ENCODE results near the gene ZHX3. TPM values are rescaled to one million over a fixed set of nuclear protein-coding genes. Genes with fewer than 3 reads are reported as not detected.

The ZHX3 gene
- total and polyA plus RNA-seq, 2 of the 13 experiments (the other 11 are each of a cell fraction or from before 2014, with no cell fraction given) = 8.4 to 11.7 TPM

DNA sequence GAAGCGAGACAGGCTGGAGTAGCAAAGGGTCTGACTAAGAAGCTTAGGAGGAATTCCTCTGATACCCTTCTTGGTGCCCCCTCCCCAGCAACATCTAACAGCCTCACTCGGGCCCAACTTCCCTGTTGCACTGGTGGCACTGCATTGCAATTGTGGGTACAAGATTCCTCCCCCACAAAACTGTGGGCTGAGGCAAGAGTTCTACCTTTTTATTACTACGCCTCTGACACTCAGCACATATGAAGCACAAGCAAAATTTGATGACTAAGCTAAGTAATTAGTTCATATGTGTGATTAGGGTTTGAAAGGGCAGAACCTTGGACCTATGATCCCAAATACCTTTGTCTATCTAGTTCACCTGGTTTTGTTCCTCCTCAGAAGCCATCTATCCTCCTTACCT is 83.5 kb downstream of the ZHX3 start:
- no peaks in the 10 kb centered on the region for H4K20me1 ChIP-seq (ENCODE audit: insufficient read depth, low read length)
- no peak overlapping the region for H3K4me2 ChIP-seq (ENCODE audit: low read depth, low read length)
- intact Hi-C loops (cut with micrococcal nuclease; ENCODE audit: unreplicated experiment) = loop anchor here (5.0 kb wide), 1 partner anchor 83 kb away; the partner anchor contains the start of gene ZHX3
- ChIA-PET CTCF (ENCODE audit: low intra/inter-chr PET ratio, low total read pairs) (no interaction called here), POLR2A (no interaction called here)
- TF ChIP-seq MAFK (conservative IDR thresholded peaks at IDR 0.05 in 1 of 2, IDR thresholded peaks at IDR 0.05 in 1 of 2; ENCODE audit: low read length in 2 of 2) (peak; percentile 96 to 97), ZNF598 (CRISPR knock-in tag; IDR thresholded peaks at IDR 0.05; ENCODE audit: borderline replicate concordance) (no peak), MAFF (IDR thresholded peaks at IDR 0.05; ENCODE audit: low read depth, low read length) (peak; percentile 94), ZSCAN22 (CRISPR knock-in tag; IDR thresholded peaks at IDR 0.05) (no peak), EEA1 (CRISPR knock-in tag; IDR thresholded peaks at IDR 0.05; ENCODE audit: borderline replicate concordance) (no peak), KDM2A (CRISPR knock-in tag; IDR thresholded peaks at IDR 0.05; ENCODE audit: borderline replicate concordance, low read depth) (no peak)
- TF ChIP-seq, protein P1, sequence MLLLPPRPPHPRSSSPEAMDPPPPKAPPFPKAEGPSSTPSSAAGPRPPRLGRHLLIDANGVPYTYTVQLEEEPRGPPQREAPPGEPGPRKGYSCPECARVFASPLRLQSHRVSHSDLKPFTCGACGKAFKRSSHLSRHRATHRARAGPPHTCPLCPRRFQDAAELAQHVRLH (CRISPR knock-in tag; IDR thresholded peaks at IDR 0.05; ENCODE audit: borderline replicate concordance, low read depth) = no peak
- H3K27me3 ChIP-seq (ENCODE audit: control insufficient read depth in 1 of 2, insufficient read depth in 2 of 2, low read length in 2 of 2) = no peaks in the 10 kb centered on the region; a peak in 1 of 5 replicates
- no peaks in the 10 kb centered on the region for H3K79me2 ChIP-seq (ENCODE audit: insufficient read depth, low read length)
- WGBS (ENCODE audit: low lambda C conversion rate) = 85% methylated on average over 3 of the region's 3 CpGs
- H3K36me3 ChIP-seq (replicated peaks in 1 of 2; ENCODE audit: control insufficient read depth in 1 of 2, insufficient read depth in 2 of 2, low read length in 2 of 2) = no peaks in the 10 kb centered on the region
- FAIRE-seq (no peak), ATAC-seq (no peak), DNase-seq (ENCODE audit: low spot score) (no peak)
- in situ Hi-C loops (cut with HindIII; ENCODE audit: extremely low pct_ligation_motif_present, low pct_unique_long_range_greater_than_20kb) = no loop called here
- no peak overlapping the region for H3K4me3 ChIP-seq (replicated peaks in 1 of 3; ENCODE audit: insufficient read depth in 1 of 3, low read depth in 2 of 3, low read length in 3 of 3)
- H3K27ac ChIP-seq (ENCODE audit: extremely low read length, insufficient read depth, low read length) = no peak overlapping the region
- no peaks in the 10 kb centered on the region for H3K9me3 ChIP-seq (ENCODE audit: low read length)
- BruUV-seq (replicated peaks) = no TSS peak
- no peak overlapping the region for H3K9ac ChIP-seq (ENCODE audit: insufficient read depth, low read depth, low read length)
- no peak overlapping the region for H2AFZ ChIP-seq (ENCODE audit: low read length)
- H3K4me1 ChIP-seq (ENCODE audit: insufficient read depth, low read length) = peaks cover 30% of the 10 kb centered on the region
